ENCODE data around the gene RPS14. TPM values are rescaled to one million over a fixed set of nuclear protein-coding genes. Genes with fewer than 3 reads are reported as not detected.

Gene RPS14
- total and polyA plus RNA-seq, 2 donors from 2014 or later, result 1,504 to 1,994 TPM

DNA sequence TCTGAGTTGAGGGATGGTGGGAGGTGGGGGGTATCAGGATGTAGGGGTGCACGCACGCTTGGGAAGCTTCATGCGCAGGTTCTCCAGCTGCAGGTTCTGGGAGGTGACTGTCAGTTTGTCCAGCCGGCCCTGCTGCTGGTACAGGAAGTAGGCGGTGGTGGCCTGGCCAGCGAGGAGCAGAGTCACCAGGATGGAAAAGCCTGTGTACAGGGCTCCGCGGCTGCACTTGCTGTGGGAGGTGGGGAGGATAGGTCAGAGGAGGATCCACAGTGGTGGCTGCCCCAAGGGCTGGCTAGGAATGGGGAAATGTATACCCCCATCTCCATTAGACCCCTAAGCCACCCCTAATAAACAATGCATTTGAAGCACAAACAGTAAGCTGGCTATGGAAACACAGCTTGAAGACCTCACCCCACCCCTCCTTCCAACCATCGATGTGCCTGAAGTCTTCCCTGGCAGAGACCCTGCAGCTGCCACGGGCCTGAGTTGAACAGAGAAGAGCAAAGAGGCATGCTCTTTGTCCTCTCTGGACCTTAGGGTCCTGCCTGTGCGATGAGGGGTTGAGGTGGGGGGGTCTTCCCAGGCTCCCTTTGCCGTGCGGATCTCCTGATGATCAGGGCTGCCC is 42.3 kb downstream of the RPS14 start:
- peaks cover 0 to 24% (median 10%) of the 10 kb centered on the region in 3 donors for H3K4me1 ChIP-seq (ENCODE audit: control insufficient read depth in 2 of 3, insufficient read depth in 2 of 3, low read depth in 1 of 3, low read length in 3 of 3)
- H3K27me3 ChIP-seq (ENCODE audit: control insufficient read depth, insufficient read depth, low read length), result no peaks in the 10 kb centered on the region
- H3K4me3 ChIP-seq (ENCODE audit: low read length in 3 of 3), result no peak overlapping the region
- peak overlapping the region in 1 of 2 donors; percentile 32 for H3K27ac ChIP-seq (ENCODE audit: low read depth in 2 of 2, low read length in 2 of 2)
- TF ChIP-seq, protein P1, sequence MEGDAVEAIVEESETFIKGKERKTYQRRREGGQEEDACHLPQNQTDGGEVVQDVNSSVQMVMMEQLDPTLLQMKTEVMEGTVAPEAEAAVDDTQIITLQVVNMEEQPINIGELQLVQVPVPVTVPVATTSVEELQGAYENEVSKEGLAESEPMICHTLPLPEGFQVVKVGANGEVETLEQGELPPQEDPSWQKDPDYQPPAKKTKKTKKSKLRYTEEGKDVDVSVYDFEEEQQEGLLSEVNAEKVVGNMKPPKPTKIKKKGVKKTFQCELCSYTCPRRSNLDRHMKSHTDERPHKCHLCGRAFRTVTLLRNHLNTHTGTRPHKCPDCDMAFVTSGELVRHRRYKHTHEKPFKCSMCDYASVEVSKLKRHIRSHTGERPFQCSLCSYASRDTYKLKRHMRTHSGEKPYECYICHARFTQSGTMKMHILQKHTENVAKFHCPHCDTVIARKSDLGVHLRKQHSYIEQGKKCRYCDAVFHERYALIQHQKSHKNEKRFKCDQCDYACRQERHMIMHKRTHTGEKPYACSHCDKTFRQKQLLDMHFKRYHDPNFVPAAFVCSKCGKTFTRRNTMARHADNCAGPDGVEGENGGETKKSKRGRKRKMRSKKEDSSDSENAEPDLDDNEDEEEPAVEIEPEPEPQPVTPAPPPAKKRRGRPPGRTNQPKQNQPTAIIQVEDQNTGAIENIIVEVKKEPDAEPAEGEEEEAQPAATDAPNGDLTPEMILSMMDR (IDR thresholded peaks at IDR 0.05; ENCODE audit: borderline replicate concordance, extremely low read depth, insufficient read depth), result no peak
- FAIRE-seq (no peak), DNase-seq (peak in 1 of 5 donors; percentile 62)
- H3K9ac ChIP-seq (ENCODE audit: low read length in 3 of 3), result no peak overlapping the region
- H3K9me3 ChIP-seq (ENCODE audit: control insufficient read depth in 2 of 3, insufficient read depth in 1 of 3, low read length in 3 of 3), result no peaks in the 10 kb centered on the region
- H3K36me3 ChIP-seq (ENCODE audit: control insufficient read depth in 2 of 3, insufficient read depth in 3 of 3, low read length in 3 of 3), result peaks cover 2 to 25% (median 25%) of the 10 kb centered on the region in 3 donors
- intact Hi-C loops (cut with DNase I), result no loop called here

DNA sequence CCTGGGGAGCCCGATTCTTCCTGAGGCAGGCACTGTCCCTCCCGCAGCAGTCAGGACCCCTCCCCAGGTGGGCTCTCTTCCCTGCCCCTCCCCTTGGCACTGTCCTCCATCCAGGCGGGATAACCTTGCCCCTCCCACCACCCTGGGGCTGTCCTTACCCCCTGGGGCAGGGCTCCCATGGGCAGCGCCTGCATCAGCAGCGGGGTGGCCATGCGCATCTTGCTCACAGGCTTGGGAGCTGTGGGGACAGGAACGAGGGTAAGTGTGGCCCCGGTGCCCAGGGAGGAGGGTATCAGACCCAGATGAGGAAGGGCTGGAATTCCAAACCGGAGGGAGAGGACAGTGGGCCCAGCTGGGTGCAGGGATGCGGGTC is 42.8 kb downstream of the RPS14 start:
- H3K9me3 ChIP-seq (ENCODE audit: control insufficient read depth in 2 of 3, insufficient read depth in 1 of 3, low read length in 3 of 3), result no peaks in the 10 kb centered on the region
- TF ChIP-seq, protein P1 (IDR thresholded peaks at IDR 0.05; ENCODE audit: borderline replicate concordance, extremely low read depth, insufficient read depth), result no peak
- no peaks in the 10 kb centered on the region for H3K27me3 ChIP-seq (ENCODE audit: control insufficient read depth, insufficient read depth, low read length)
- FAIRE-seq (no peak), DNase-seq (peak in 1 of 5 donors; percentile 75)
- intact Hi-C loops (cut with DNase I), result no loop called here
- H3K4me1 ChIP-seq (ENCODE audit: control insufficient read depth in 2 of 3, insufficient read depth in 2 of 3, low read depth in 1 of 3, low read length in 3 of 3), result peaks cover 0 to 20% (median 10%) of the 10 kb centered on the region in 3 donors
- H3K4me3 ChIP-seq (ENCODE audit: low read length in 3 of 3), result no peak overlapping the region
- peak overlapping the region in 1 of 2 donors; percentile 32 for H3K27ac ChIP-seq (ENCODE audit: low read depth in 2 of 2, low read length in 2 of 2)
- no peak overlapping the region for H3K9ac ChIP-seq (ENCODE audit: low read length in 3 of 3)
- H3K36me3 ChIP-seq (ENCODE audit: control insufficient read depth in 2 of 3, insufficient read depth in 3 of 3, low read length in 3 of 3), result peaks cover 2 to 28% (median 25%) of the 10 kb centered on the region in 3 donors

DNA sequence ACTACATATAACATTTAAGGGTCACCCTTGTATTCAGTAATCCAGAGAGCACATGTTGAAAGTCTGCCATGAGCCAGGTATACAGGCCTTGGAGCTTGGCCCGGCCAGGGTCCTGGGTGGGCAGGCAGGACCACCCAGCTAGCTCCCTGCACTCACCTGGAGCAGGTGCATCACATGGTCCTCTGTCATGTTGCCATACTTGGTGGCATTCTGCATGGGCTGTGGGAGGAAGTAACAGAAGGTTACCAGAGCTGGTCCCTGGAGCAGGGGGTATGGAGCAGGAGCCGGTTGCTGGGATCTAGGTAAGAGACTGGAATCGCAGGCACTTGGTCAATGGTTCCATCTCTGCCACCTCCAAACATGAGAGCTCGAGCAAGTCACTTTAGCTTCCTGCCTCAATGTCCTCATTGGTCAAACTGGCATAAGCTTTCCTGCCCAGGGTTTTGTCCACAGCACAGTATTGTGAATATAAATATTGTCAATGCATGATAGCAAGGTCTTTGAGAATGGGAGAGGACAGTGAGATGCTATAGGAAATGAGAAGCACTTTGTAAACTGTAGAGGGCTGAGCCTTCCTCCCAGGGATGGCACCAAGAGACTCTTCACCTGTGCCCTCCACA is 43.3 kb downstream of the RPS14 start:
- Histone ChIP-seq H3K4me1 (ENCODE audit: control insufficient read depth in 2 of 3, insufficient read depth in 2 of 3, low read depth in 1 of 3, low read length in 3 of 3) (peaks cover 0 to 20% (median 10%) of the 10 kb centered on the region in 3 donors), H3K27ac (ENCODE audit: low read depth in 2 of 2, low read length in 2 of 2) (no peak overlapping the region), H3K9ac (ENCODE audit: low read length in 3 of 3) (no peak overlapping the region), H3K9me3 (ENCODE audit: control insufficient read depth in 2 of 3, insufficient read depth in 1 of 3, low read length in 3 of 3) (no peaks in the 10 kb centered on the region), H3K27me3 (ENCODE audit: control insufficient read depth, insufficient read depth, low read length) (no peaks in the 10 kb centered on the region), H3K4me3 (ENCODE audit: low read length in 3 of 3) (no peak overlapping the region), H3K36me3 (ENCODE audit: control insufficient read depth in 2 of 3, insufficient read depth in 3 of 3, low read length in 3 of 3) (peaks cover 2 to 30% (median 30%) of the 10 kb centered on the region in 3 donors)
- FAIRE-seq (no peak), DNase-seq (no peak)
- intact Hi-C loops (cut with DNase I), result no loop called here
- TF ChIP-seq, protein P1 (IDR thresholded peaks at IDR 0.05; ENCODE audit: borderline replicate concordance, extremely low read depth, insufficient read depth), result no peak
